ENCODE results near the gene SIX3. TPM values are rescaled to one million over a fixed set of nuclear protein-coding genes. Genes with fewer than 3 reads are reported as not detected.

The SIX3 gene
- total and polyA plus RNA-seq, 2 experiments from 2014 or later: 0.21 to 0.28 TPM

GRCh38 chr2:44909831-44910230, 31.7 kb upstream of the SIX3 start:
- ATAC-seq (no peak), DNase-seq (ENCODE audit: low spot score) (no peak)
- H3K4me3 Mint-ChIP-seq: no peak overlapping the region
- H3F3A ChIP-seq (replicated peaks; ENCODE audit: low read depth): no peaks in the 10 kb centered on the region
- no peaks in the 10 kb centered on the region for H3K79me2 ChIP-seq (replicated peaks; ENCODE audit: insufficient read depth)
- no peak overlapping the region for H2AFZ ChIP-seq
- H3K9me2 ChIP-seq (ENCODE audit: insufficient read depth): 0 out of 2 replicates have a peak, but pooled peaks cover 7% of the 10 kb centered on the region
- no peak overlapping the region for H3K27ac ChIP-seq (ENCODE audit: low read depth)
- TF ChIP-seq EZH2phosphoT487 (IDR thresholded peaks at IDR 0.05; ENCODE audit: unreplicated experiment): no peak
- no peak for TF ChIP-seq EZH2 (IDR thresholded peaks at IDR 0.05; ENCODE audit: low read depth, unreplicated experiment)
- no peak for TF ChIP-seq CREB1 (CRISPR knock-in tag; IDR thresholded peaks at IDR 0.05; ENCODE audit: low read depth)
- no peak for TF ChIP-seq STAT1 (IDR thresholded peaks at IDR 0.05; ENCODE audit: unreplicated experiment)
- no peak for TF ChIP-seq ZNF114 (CRISPR knock-in tag; IDR thresholded peaks at IDR 0.05)
- TF ChIP-seq NANOG (IDR thresholded peaks at IDR 0.05; ENCODE audit: borderline replicate concordance): no peak
- TF ChIP-seq ETS1 (IDR thresholded peaks at IDR 0.05): no peak
- no peak for TF ChIP-seq POLR2AphosphoS5 (IDR thresholded peaks at IDR 0.05; ENCODE audit: low read depth)
- TF ChIP-seq JUNB (IDR thresholded peaks at IDR 0.05; ENCODE audit: unreplicated experiment): no peak
- TF ChIP-seq CTCF (conservative IDR thresholded peaks at IDR 0.05; ENCODE audit: low read depth in 2 of 2): no peak
- H3K27me3 Mint-ChIP-seq (ENCODE audit: insufficient read depth, low read depth, poor library complexity): peaks cover 10% of the 10 kb centered on the region
- peaks cover 9% of the 10 kb centered on the region; the same call in 2 of the 3 replicates for H3K36me3 Mint-ChIP-seq (ENCODE audit: low read depth)
- H3K4me1 Mint-ChIP-seq: peaks cover 7% of the 10 kb centered on the region; the same call in 2 of the 3 replicates
- H3K36me3 ChIP-seq (ENCODE audit: insufficient read depth): no peaks in the 10 kb centered on the region
- peaks cover 14% of the 10 kb centered on the region for H3K4me1 ChIP-seq (ENCODE audit: insufficient read depth)
- no peak overlapping the region for H3K4me3 ChIP-seq
- H4K20me1 ChIP-seq (replicated peaks; ENCODE audit: insufficient read depth): no peaks in the 10 kb centered on the region
- H3K27me3 ChIP-seq (ENCODE audit: insufficient read depth): no peaks in the 10 kb centered on the region
- no peak overlapping the region for H3K27ac Mint-ChIP-seq
- H3K4me2 ChIP-seq: no peak overlapping the region
- peaks cover 22% of the 10 kb centered on the region for H3K9me3 Mint-ChIP-seq

- H3K27ac Mint-ChIP-seq: no peak overlapping the region
- Histone ChIP-seq H3K27me3 (ENCODE audit: insufficient read depth) (no peaks in the 10 kb centered on the region), H3K27ac (ENCODE audit: low read depth) (no peak overlapping the region), H3K4me3 (no peak overlapping the region), H3K36me3 (ENCODE audit: insufficient read depth) (no peaks in the 10 kb centered on the region), H4K20me1 (replicated peaks; ENCODE audit: insufficient read depth) (no peaks in the 10 kb centered on the region), H3F3A (replicated peaks; ENCODE audit: low read depth) (no peaks in the 10 kb centered on the region), H3K9me2 (ENCODE audit: insufficient read depth) (0 out of 2 replicates have a peak, but pooled peaks cover 7% of the 10 kb centered on the region), H3K79me2 (replicated peaks; ENCODE audit: insufficient read depth) (no peaks in the 10 kb centered on the region), H3K4me2 (no peak overlapping the region), H2AFZ (0 out of 2 replicates have a peak overlapping the region, but pooled peaks have one; percentile 72), H3K4me1 (ENCODE audit: insufficient read depth) (peaks cover 14% of the 10 kb centered on the region)
- no peak overlapping the region for H3K4me3 Mint-ChIP-seq
- DNase-seq (ENCODE audit: low spot score) (no peak), ATAC-seq (no peak)
- H3K9me3 Mint-ChIP-seq: peaks cover 18% of the 10 kb centered on the region; the same call in 2 of the 3 replicates
- peaks cover 4% of the 10 kb centered on the region; the same call in 1 of the 3 replicates for H3K36me3 Mint-ChIP-seq (ENCODE audit: low read depth)
- peaks cover 13% of the 10 kb centered on the region for H3K27me3 Mint-ChIP-seq (ENCODE audit: insufficient read depth, low read depth, poor library complexity)
- H3K4me1 Mint-ChIP-seq: peaks cover 7% of the 10 kb centered on the region; the same call in 2 of the 3 replicates
- TF ChIP-seq EZH2 (IDR thresholded peaks at IDR 0.05; ENCODE audit: low read depth, unreplicated experiment): no peak
- TF ChIP-seq ETS1 (IDR thresholded peaks at IDR 0.05): no peak
- no peak for TF ChIP-seq ZNF462 (CRISPR knock-in tag; IDR thresholded peaks at IDR 0.05)
- no peak for TF ChIP-seq CREB1 (CRISPR knock-in tag; IDR thresholded peaks at IDR 0.05; ENCODE audit: low read depth)
- TF ChIP-seq JUNB (IDR thresholded peaks at IDR 0.05; ENCODE audit: unreplicated experiment): no peak
- TF ChIP-seq ZNF114 (CRISPR knock-in tag; IDR thresholded peaks at IDR 0.05): no peak
Measured at GRCh38 chr2:44912660-44913059, 28.8 kb upstream of the SIX3 start.

Data from GM23338 (cell line).